HG03060 (cell line): ENCODE measurements around the gene LVRN.
"Not testable (repeated sequence)": the region's sequence is repeated elsewhere in the genome, so short reads cannot be mapped to it uniquely, and the experiment has no call there.

Experiments used
- ATAC-seq: cut with Tn5 transposase; IDR thresholded peaks from one replicate; pipeline ENCODE4 v1.9.1; 2021; ENCODE audit warnings: low read depth, moderate number of reproducible peaks; ENCODE audit not compliant: unreplicated experiment

LVRN gene, protein sequence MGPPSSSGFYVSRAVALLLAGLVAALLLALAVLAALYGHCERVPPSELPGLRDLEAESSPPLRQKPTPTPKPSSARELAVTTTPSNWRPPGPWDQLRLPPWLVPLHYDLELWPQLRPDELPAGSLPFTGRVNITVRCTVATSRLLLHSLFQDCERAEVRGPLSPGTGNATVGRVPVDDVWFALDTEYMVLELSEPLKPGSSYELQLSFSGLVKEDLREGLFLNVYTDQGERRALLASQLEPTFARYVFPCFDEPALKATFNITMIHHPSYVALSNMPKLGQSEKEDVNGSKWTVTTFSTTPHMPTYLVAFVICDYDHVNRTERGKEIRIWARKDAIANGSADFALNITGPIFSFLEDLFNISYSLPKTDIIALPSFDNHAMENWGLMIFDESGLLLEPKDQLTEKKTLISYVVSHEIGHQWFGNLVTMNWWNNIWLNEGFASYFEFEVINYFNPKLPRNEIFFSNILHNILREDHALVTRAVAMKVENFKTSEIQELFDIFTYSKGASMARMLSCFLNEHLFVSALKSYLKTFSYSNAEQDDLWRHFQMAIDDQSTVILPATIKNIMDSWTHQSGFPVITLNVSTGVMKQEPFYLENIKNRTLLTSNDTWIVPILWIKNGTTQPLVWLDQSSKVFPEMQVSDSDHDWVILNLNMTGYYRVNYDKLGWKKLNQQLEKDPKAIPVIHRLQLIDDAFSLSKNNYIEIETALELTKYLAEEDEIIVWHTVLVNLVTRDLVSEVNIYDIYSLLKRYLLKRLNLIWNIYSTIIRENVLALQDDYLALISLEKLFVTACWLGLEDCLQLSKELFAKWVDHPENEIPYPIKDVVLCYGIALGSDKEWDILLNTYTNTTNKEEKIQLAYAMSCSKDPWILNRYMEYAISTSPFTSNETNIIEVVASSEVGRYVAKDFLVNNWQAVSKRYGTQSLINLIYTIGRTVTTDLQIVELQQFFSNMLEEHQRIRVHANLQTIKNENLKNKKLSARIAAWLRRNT

DNA sequence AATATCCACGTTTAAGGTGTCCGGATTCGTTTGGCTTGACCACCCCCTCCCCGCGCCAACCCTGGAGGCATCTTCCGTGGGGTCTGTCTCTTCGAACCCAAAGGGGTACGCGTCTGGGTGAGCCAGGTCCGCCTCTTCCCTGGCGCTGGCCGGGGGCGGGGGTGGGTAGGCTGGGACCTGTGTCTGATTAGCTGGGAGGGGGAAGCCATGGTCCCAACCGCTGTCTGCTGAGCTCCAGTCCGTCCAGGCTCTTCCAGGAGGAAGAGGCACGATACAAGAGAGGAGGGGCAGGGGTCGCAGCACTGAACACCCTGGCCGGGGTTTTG lies at the start of gene LVRN:
TSS of gene LVRN (plus strand) at position 237 of the 326 bp plus-strand sequence. CDS start 143 bp downstream, outside the sequence.
- ATAC-seq, result no peak

DNA sequence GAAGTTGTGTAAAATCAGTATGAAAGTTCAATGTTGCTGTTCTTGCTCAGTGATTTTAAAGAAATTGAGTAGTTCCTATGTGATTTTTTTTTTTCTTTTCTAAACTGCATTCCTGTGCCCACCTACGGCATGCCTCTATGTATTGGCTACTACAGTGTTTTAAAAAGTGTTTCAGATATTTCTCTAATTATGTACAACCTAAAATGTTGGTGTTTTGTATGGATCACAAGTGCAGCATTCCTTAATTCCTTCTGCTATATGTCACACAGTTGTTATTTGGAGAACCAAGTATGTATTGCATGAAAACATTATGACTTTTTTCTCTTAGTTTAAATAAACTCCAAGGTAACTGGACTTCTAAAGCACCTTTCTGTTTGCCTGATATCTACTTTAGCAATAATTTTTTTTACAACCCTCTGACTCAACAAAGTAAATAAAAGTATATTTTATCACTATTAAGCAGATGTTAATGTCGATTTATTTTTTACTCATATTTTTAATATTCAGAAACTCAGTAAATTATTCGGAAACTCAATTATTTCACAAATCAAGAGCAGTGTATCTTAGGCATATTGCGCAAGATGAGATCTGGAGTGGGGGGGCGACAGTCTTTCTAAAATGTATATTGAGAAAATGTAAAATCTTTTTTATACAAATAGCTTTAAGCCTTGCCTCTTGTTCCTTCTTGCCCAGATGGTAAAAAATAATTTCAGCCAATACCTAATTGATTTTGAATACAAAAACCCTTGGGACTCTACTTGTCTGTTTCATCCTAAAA lies 48.5 kb upstream of the LVRN start:
- ATAC-seq, result not testable (repeated sequence)

DNA sequence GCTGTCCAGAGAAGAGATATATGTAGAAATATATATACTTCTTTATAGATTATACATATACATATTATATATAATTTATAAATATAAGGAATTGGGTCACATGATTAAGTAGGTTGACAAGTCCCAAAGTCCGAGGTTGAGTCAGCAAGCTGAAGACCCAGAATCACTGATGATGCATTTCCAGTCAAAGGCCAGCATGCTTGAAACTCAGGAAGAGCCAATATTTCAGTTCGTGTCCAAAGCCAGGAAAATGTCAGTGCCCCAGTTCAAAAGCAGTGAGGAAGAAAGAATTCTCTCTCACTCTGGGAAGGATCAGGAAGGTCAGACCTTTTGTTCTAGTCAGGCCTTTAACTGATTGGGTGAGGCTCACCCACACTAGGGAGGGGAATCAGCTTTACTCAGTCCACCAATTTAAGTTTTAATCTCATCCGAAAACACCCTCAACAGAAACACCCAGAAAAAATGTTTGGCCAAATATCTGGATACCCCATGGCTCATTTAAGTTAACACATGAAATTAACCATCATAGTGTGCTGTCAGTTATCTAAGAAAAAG lies 42.0 kb upstream of the LVRN start:
- no peak for ATAC-seq

DNA sequence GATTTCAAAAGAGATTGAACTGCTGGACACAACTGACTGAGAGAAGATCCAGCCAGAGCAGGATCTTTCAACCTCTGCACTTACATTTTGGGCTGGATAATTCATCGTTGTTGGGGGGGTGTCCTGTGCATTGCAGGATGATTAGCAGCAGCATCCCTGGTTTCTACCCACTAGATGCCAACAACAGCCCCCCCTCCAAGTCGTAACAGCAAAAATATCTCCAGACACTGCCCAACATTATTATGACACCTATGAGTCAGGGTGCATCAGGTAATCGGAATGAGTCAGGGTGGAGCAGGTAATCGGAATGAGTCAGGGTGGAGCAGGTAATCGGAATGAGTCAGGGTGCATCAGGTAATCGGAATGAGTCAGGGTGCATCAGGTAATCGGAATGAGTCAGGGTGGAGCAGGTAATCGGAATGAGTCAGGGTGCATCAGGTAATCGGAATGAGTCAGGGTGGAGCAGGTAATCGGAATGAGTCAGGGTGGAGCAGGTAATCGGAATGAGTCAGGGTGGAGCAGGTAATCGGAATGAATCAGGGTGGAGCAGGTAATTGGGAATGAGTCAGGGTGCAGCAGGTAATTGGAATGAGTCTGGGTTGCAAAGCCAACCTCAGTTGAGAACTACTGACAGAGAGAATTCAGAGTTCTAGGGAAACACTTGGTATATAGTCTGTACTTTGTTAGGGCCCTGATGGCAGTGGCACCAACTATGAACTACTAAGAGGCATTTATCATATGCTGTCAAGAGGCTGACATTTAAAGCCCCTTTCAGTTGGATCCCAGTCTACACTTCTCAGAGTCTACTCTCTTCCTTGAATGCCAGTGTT lies 33.5 kb upstream of the LVRN start:
- not testable (repeated sequence) for ATAC-seq

DNA sequence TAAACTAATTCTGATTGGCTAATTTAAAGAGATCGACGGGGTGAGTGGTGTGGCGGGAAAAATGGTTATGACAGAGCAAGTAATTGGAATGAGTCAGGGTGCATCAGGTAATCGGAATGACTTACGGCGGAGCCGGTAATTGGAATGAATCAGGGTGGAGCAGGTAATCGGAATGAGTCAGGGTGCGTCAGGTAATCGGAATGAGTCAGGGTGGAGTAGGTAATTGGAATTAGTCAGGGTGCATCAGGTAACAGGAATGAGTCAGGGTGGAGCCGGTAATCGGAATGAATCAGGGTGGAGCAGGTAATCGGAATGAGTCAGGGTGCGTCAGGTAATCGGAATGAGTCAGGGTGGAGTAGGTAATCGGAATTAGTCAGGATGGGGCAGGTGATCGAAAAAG lies 32.1 kb upstream of the LVRN start:
- not testable (repeated sequence) for ATAC-seq

DNA sequence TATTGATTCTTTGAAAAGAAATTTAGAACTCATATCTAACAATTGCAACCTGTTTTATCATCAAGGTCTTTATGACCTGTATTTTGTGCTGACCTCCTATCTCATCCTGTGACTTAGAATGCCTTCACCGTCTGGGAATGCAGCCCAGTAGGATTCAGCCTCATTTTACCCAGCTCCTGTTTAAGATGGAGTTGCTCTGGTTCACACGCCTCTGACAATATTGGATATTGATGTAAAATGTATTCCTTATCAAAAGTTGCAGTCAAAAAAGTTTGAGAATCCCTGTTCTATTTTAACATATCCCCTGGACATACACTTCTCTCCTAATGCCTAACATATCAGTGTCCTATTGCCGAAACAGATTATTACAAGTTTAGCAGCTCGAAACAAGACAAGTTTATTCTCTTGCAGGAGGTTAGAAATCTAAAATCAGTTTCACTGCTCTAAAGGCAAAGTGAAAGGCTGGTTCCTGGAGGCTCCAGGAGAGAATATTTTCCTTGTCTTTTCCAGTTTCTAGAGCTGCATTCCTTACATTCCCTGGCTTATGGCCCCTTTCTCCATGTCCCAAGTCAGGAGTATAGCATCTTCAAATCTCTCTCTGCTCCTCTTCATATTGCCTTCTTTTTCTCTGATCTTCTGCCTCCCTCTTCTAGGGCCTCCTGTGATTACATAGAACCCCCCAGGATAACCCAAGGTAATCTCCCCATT lies 31.5 kb upstream of the LVRN start:
- ATAC-seq, result no peak

DNA sequence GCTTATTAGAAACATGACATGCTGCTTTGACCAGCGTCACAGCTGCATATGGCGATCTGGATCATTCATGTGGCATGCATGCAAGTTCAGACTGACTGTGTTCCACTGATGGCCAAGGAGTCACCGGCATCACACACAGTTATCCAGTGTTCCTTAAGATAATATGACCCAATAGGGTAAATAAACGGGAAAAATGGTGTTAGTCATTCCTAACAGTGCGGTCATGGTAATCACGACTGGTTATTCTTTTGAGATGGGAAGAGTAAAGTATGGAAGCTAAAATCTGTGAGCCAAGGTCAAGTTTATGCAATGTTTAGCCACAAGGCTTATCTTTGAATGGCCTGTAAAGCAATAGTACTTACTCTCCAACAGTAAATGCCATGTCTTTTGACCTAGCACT lies 29.3 kb upstream of the LVRN start:
- no peak for ATAC-seq

DNA sequence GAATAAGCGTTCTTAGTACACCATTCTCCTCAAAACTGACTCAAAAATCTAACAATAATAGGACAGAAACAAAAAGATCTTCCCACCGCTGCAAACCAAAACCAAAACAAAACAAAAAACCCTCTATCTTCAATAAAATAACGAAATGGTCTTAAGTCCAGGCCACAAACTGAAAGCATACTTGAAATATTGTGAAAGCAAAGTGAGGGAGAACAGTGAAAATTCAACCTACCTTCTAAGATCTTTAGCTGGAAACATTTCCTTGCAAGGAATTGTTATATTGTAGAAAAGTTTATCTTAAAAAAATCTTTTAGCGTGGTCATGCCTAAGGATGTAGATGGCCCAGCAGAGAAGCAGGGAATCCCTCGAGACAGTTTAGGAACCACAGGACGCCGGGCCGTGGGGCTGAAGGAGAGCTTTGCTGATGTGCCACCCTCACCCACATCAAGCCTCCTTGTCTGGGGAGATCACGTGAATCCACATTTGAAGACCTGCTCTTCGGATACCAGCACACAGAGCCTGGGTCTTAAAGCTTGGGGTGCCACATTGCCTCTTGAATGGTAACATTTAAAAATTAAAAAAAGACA lies 27.8 kb upstream of the LVRN start:
- no peak for ATAC-seq

DNA sequence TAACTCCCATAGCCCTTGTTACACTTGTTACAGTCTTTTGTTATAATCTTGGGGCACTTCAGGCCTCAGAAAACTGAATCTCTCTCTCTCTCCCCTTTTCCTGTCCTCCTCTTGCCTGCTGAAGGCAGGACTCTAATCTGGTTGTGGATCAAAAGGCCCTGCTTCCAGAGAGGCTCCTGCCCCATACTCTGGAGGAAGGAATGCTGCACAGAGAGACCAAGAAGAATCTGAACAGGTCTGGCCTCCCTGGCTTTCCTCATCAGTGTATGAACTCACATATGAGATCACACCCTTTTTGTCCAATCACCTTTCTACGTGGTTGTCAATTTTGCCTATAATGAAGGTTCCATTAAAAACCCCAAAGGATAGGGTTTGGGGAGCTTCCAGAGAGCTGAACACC lies 26.2 kb upstream of the LVRN start:
- no peak for ATAC-seq

DNA sequence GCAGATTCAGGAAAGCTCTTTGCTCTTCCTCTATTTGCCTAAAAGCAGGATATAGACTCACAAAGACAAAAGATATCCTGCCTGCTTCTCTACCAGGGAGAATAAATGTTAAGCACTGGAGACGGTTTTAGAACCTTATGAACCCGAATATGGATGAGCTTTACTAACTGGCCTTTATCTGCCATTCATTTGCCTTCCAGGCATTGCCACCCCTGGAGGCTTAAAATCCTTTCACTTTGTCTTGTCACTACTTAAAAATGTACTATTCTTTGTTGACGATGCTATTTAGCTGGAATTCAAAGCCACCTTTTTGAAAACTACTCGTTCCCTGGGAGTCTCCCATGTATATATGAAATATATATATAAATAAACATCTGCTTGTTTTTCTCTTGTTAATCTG lies 23.2 kb upstream of the LVRN start:
- no peak for ATAC-seq

DNA sequence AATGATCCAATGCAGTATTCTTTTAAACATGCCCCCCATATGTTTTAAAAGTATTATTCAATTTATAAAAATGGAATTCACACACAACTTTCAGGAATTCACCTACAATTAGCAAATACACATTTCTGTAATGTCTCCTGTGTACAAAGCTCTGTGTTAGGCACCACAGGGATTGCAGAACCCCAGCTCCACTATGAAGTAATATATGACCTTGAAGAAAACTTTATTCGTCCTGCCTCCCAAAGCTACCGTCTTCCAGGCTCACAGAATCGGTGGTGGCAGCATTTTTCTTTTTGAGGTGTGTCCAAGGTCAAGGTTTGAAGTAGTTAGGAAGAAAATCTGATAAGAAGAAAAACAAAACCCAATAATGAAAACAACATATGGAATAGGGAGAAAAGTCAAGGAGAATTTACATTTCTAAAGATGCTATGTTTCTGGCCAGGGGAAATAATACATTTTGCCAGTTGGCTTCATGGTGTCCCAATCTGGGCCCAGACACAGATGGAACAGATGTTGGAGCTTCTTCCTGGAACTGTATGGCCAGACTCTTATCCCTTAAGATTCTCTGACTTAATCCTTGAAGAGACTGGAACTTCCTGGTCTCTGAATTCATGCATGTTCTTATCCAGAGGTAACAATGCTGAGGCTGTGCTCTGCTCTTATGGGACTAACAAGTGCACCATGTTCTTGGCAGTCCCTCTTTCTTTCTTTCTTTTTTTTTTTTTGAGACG lies 22.0 kb upstream of the LVRN start:
- no peak for ATAC-seq

DNA sequence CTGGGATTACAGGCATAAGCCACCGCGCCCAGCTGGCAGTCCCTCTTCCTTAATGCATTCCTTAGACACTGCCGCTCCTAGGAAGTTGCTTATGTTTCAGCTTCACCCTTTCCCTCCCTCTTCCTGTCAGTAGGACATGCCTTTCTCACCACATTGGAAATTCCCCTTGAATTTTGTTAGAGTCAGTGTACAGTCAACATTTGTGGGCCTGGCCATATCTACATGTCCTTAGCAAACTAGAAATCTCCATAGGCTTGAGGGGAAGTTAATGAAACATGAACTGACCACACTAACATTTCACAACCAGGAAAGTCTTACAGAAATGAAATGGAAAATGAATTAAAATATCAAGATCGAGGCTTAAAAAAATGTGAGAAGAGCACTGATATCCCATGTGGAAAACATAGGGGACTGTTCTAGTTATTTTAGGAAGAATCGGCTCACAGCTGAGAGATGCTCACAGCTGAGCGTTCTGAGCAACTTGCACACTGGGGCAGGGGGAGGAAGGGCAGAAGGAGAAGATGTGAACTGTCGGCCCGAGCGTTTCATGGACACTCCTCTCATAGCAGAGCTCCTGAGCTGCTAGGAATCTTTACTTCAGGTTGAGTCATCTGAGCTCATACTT lies 21.1 kb upstream of the LVRN start:
- no peak for ATAC-seq

DNA sequence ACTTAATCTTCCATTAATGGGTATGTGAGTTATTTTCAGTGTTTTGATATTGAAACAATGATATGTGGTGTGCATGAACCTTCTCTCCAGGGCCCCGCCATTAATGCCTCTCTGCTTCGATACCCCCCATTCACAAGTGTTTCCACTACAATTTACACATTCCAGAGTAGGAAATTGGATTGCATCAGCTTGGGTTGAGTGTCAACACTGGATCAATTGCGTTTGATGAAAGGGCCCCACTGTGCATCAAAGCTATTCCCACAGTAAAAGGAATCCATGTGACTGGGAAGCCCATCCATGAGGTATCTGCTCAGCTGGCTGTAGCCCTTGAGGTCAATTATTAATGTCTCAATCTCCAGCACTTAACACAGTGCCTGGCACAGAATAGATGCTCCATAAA lies 17.8 kb upstream of the LVRN start:
- no peak for ATAC-seq

DNA sequence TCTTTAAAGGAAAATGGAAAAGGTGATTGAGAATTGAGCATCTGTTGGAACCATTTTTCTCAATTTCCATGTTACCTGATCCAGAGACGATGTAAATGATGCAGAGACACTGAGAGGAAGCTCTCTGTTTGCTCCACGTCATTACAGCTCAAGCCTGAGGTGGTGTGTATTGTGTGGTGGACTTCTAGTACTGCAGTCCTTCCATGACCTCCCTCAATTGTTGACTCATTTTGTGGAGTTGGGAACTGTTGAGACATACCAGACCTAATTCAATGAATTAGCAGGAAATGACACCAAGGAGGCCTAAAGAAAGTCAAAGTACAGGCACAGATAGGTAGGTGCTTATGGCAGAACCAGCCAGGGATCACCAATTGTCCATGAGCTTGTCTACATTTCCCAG lies 15.6 kb upstream of the LVRN start:
- no peak for ATAC-seq

DNA sequence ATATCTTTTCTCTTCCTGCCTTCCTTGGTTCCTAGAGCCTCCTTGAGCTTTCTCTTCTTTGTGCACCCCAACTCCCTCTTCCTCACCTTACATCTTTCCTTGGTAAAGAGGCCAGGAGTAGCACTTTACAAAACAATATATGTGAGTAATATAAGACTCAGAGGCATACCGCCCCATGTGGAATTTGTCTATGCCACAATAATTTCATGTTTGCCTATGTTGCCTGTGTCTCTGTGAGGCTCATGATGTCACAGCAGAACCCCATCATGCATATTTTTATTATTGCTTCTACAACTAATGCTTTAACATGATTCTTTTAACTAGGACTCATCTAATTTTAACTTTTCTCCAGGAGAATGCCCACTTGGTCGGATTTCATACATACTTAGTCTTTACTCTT lies 15.0 kb upstream of the LVRN start:
- no peak for ATAC-seq

DNA sequence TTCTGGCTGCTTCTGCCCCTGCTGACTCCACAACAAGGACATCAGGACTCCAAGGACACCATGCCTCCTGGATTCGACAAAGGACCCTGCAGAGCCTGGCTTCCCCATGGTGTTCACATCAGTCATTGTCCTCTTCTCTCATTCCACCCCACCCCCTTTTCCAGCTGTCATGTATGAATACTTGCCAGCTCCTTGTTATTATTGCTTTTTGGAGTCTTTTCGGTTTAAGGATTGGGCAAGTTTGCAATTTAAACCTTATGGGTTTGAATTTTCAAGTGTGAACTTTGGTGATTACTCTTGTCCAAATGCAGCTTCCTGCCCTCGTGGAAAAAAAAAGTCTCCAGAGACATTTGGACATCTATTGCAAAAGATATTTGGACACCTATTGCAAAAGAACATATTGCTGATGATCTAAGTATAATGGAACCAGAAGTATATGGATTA lies 14.2 kb upstream of the LVRN start:
- ATAC-seq, result no peak

DNA sequence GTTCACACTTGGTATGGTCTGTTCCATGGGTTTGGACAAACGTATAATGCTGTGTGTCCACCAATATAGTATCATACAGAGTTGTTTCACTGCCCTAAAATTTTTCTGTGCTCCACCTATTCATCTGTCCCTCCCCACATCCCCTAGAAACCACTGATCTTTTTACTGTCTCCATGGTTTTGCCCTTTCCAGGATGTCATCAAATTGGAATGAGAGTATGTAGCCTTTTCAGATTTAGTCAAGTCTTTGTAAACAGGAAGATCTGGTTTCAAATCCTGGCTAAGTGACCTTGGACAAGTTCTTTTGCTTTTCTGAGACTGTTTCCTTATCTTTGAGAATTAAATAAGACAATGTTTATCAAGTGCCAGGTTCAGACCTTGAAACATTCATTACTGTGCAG lies 13.2 kb upstream of the LVRN start:
- no peak for ATAC-seq

DNA sequence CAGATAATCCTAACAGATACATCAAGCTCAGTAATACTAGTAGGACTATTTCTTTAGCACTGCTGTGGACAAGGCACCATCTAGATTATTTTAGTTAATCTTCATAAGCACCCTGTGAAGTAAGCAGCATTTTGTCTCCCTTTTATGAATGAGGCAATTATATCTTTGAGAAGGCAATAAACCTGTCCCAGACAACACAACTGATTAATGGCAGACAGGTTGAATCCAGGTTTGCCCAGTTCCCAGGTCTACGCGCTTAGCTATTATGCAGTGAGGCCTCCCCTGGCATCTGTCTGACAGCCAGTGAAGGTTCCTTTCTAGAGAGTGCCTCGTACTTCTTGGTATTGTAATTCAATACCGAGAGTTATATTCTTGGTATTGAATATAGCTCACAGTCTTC lies 9.7 kb upstream of the LVRN start:
- ATAC-seq, result no peak
